Central memory CD4-positive, alpha-beta T cell (primary cell): ENCODE data around the gene PPP4C.

ENCODE experiments used
- DNase-seq: peaks from one replicate; pipeline ENCODE4 v3.0.0; 2022

PPP4C gene

DNA sequence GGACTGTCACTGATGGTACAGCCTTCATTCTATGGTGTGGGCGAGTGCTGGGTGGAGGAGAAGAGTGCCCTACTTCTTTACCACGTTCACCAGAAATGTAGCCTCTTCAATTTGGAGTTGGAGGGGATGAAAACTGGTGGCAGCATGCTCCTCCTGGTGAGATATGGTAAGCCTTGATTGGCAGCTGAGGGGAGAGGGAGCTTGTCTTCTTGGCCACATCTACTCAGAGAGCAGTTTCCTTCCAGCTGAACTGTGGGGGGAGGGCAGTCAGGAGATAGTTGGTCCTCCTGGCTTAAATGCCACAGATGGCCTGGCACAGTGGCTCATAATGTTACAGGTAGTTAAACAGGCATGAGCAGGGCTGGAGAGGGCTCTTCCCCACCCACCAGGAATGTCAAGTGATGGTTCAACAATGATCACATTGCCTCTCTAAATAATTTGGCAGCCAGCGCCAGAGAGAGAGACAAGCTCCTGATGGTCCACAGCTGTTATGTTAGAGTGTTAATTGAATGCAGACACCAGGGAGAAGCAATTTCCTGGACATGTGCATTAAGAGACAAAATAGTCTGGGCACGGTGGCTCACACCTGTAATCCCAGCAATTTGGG, 56.2 kb downstream of the PPP4C start:
- no peak for DNase-seq

DNA sequence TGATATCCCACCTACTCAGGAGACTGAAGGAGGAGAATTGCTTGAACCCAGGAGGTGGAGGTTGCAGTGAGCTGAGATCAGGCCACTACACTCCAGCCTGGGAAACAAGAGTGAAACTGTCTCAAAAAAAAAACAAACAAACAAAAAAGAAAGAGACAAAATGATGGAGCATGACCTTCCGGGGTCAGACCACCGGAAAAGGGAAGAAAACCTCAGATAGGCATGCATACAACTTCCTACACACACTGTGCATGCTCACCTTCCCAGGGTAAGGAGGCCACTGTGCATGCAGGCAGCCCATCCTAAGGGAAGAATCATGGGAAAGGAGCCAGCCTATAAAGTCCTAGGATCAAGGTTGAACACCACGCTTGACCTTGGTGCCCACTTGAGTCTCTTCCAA, 56.8 kb downstream of the PPP4C start:
- DNase-seq: no peak
